ENCODE results near the gene KMT2D.

KMT2D gene

GRCh38 chr12:49041881-49042484 lies 18.6 kb downstream of the KMT2D start:
- no peak overlapping the region for H3K4me3 ChIP-seq (ENCODE audit: control insufficient read depth, low read depth, low read length)

GRCh38 chr12:49041036-49041880 lies 19.3 kb downstream of the KMT2D start:
- no peak for TF ChIP-seq CTCF (conservative IDR thresholded peaks at IDR 0.05; ENCODE audit: control insufficient read depth, insufficient read depth, low read depth, low read length)
- no peak overlapping the region for H3K4me3 ChIP-seq (ENCODE audit: control insufficient read depth, low read depth, low read length)
- DNase-seq (ENCODE audit: low read depth) = no peak

More at GRCh38 chr12:49041881-49042484, 18.6 kb downstream of the KMT2D start:
- no peak for DNase-seq (ENCODE audit: low read depth)
- no peak for TF ChIP-seq CTCF (conservative IDR thresholded peaks at IDR 0.05; ENCODE audit: control insufficient read depth, insufficient read depth, low read depth, low read length)

- TF ChIP-seq CTCF (conservative IDR thresholded peaks at IDR 0.05; ENCODE audit: control insufficient read depth, insufficient read depth, low read depth, low read length) = no peak
- no peak for DNase-seq (ENCODE audit: low read depth)
- H3K4me3 ChIP-seq (ENCODE audit: control insufficient read depth, low read depth, low read length) = no peak overlapping the region
Observed at GRCh38 chr12:49040364-49040855, 20.2 kb downstream of the KMT2D start.

GRCh38 chr12:49039421-49040363 lies 20.9 kb downstream of the KMT2D start:
- H3K4me3 ChIP-seq (ENCODE audit: control insufficient read depth, low read depth, low read length) = no peak overlapping the region
- TF ChIP-seq CTCF (conservative IDR thresholded peaks at IDR 0.05; ENCODE audit: control insufficient read depth, insufficient read depth, low read depth, low read length) = no peak
- DNase-seq (ENCODE audit: low read depth) = no peak

- no peak for TF ChIP-seq CTCF (conservative IDR thresholded peaks at IDR 0.05; ENCODE audit: control insufficient read depth, insufficient read depth, low read depth, low read length)
- no peak for DNase-seq (ENCODE audit: low read depth)
- H3K4me3 ChIP-seq (ENCODE audit: control insufficient read depth, low read depth, low read length) = no peak overlapping the region
Observed at GRCh38 chr12:49038291-49038955, 22.2 kb downstream of the KMT2D start.

GRCh38 chr12:49037947-49038237 lies 22.7 kb downstream of the KMT2D start:
- DNase-seq (ENCODE audit: low read depth) = no peak
- no peak for TF ChIP-seq CTCF (conservative IDR thresholded peaks at IDR 0.05; ENCODE audit: control insufficient read depth, insufficient read depth, low read depth, low read length)
- no peak overlapping the region for H3K4me3 ChIP-seq (ENCODE audit: control insufficient read depth, low read depth, low read length)

Measured in fibroblast of mammary gland (primary cell).